ENCODE measurements around the gene CYP19A1.

The CYP19A1 gene

GRCh38 chr15:51359981-51360380, 21.6 kb upstream of the CYP19A1 start:
- DNase-seq (ENCODE audit: low spot score) = no peak

GRCh38 chr15:51356983-51357382, 18.6 kb upstream of the CYP19A1 start:
- no peak for DNase-seq (ENCODE audit: low spot score)

- no peak for DNase-seq (ENCODE audit: low spot score)
These were observed 17.8 kb upstream of the CYP19A1 start for GRCh38 chr15:51356147-51356546.

GRCh38 chr15:51355096-51355495, 16.7 kb upstream of the CYP19A1 start:
- DNase-seq (ENCODE audit: low spot score) = no peak

GRCh38 chr15:51353976-51354375, 15.6 kb upstream of the CYP19A1 start:
- no peak for DNase-seq (ENCODE audit: low spot score)

- DNase-seq (ENCODE audit: low spot score) = no peak
These were observed 12.3 kb upstream of the CYP19A1 start for GRCh38 chr15:51350723-51351122.

- no peak for DNase-seq (ENCODE audit: low spot score)
These were observed 10.9 kb upstream of the CYP19A1 start for GRCh38 chr15:51349156-51349844.

GRCh38 chr15:51348688-51349087, 10.3 kb upstream of the CYP19A1 start:
- no peak for DNase-seq (ENCODE audit: low spot score)

GRCh38 chr15:51346136-51346535, 7.7 kb upstream of the CYP19A1 start:
- DNase-seq (ENCODE audit: low spot score) = no peak

- DNase-seq (ENCODE audit: low spot score) = no peak
These were observed 5.1 kb upstream of the CYP19A1 start for GRCh38 chr15:51343466-51343865.

- DNase-seq (ENCODE audit: low spot score) = no peak
These were observed 4.0 kb upstream of the CYP19A1 start for GRCh38 chr15:51342227-51342999.

- DNase-seq (ENCODE audit: low spot score) = no peak
These were observed 3.2 kb upstream of the CYP19A1 start, which contains the start of gene GLDN for GRCh38 chr15:51341366-51342226. Gene GLDN, plus strand, starts transcription at chr15:51341655. Its CDS starts 30 bp downstream, at chr15:51341685.

- DNase-seq (ENCODE audit: low spot score) = no peak
These were observed 2.6 kb downstream of the CYP19A1 start for GRCh38 chr15:51335538-51336410.

- no peak for DNase-seq (ENCODE audit: low spot score)
These were observed 3.3 kb downstream of the CYP19A1 start for GRCh38 chr15:51335087-51335486.

GRCh38 chr15:51334011-51334451, 4.4 kb downstream of the CYP19A1 start:
- DNase-seq (ENCODE audit: low spot score) = no peak

GRCh38 chr15:51333571-51333970, 4.8 kb downstream of the CYP19A1 start:
- no peak for DNase-seq (ENCODE audit: low spot score)

GRCh38 chr15:51332206-51333147, 5.9 kb downstream of the CYP19A1 start:
- DNase-seq (ENCODE audit: low spot score) = no peak

- no peak for DNase-seq (ENCODE audit: low spot score)
These were observed 7.3 kb downstream of the CYP19A1 start for GRCh38 chr15:51331141-51331540.

GRCh38 chr15:51328926-51329325, 9.5 kb downstream of the CYP19A1 start:
- DNase-seq (ENCODE audit: low spot score) = no peak

- no peak for DNase-seq (ENCODE audit: low spot score)
These were observed 11.3 kb downstream of the CYP19A1 start for GRCh38 chr15:51327081-51327480.
